ENCODE results near the gene ATP5ME.
"Not testable (repeated sequence)": the region's sequence is repeated elsewhere in the genome, so short reads cannot be mapped to it uniquely, and the experiment has no call there.

ATP5ME gene

GRCh38 chr4:683247-683897 is 9.3 kb upstream of the ATP5ME start:
- no peak for DNase-seq

- DNase-seq: no peak
These were observed 8.6 kb upstream of the ATP5ME start for GRCh38 chr4:682490-683172.

GRCh38 chr4:681736-682451 is 7.8 kb upstream of the ATP5ME start:
- no peak for DNase-seq

- no peak for DNase-seq
These were observed 7.0 kb upstream of the ATP5ME start for GRCh38 chr4:680928-681645.

- no peak for DNase-seq
These were observed 6.5 kb upstream of the ATP5ME start for GRCh38 chr4:680551-680927.

- DNase-seq: no peak
These were observed 6.0 kb upstream of the ATP5ME start for GRCh38 chr4:680091-680490.

GRCh38 chr4:679629-680028 is 5.6 kb upstream of the ATP5ME start:
- no peak for DNase-seq

GRCh38 chr4:679104-679481 is 5.0 kb upstream of the ATP5ME start:
- no peak for DNase-seq

- no peak for DNase-seq
These were observed 4.4 kb upstream of the ATP5ME start for GRCh38 chr4:678331-679103.

GRCh38 chr4:677431-678293 is 3.6 kb upstream of the ATP5ME start:
- DNase-seq: no peak

- no peak for DNase-seq
These were observed 2.8 kb upstream of the ATP5ME start for GRCh38 chr4:676871-677235.

GRCh38 chr4:675980-676870 is 2.1 kb upstream of the ATP5ME start:
- no peak for DNase-seq

- DNase-seq: no peak
These were observed 1.2 kb upstream of the ATP5ME start for GRCh38 chr4:675036-675882.

GRCh38 chr4:673349-674091 is 556 bp downstream of the ATP5ME start:
- no peak for DNase-seq

- no peak for DNase-seq
These were observed 2.3 kb downstream of the ATP5ME start for GRCh38 chr4:671769-672168.

- not testable (repeated sequence) for DNase-seq
These were observed 4.1 kb downstream of the ATP5ME start for GRCh38 chr4:669806-670559.

- not testable (repeated sequence) for DNase-seq
These were observed 5.9 kb downstream of the ATP5ME start for GRCh38 chr4:668219-668618.

- DNase-seq: no peak
These were observed 6.5 kb downstream of the ATP5ME start for GRCh38 chr4:667545-667925.

Data from NCI-H1694 treated with DMSO at 0.1 percent for 48 hours (cell line).